Transverse colon (tissue), 4 donors: Measurements from ENCODE around the gene CBX4. TPM values are rescaled to one million over a fixed set of nuclear protein-coding genes. Genes with fewer than 3 reads are reported as not detected.

Experiments used
- DNase-seq: peaks from one replicate; pipeline ENCODE4 v3.0.0-alpha.2; 2019
- H3K27ac ChIP-seq, 4 donors: fragments of 200-600 bp; sonication (generic); 2 replicates each; pipeline ENCODE4 v1.5.1; 2016 to 2018; ENCODE audit warnings: inconsistent platforms in 4 of 4
- H3K27me3 ChIP-seq: fragments of 200-600 bp; sonication (generic); 2 replicates; pipeline ENCODE4 v1.5.1; 2017; ENCODE audit warnings: inconsistent platforms
- H3K36me3 ChIP-seq, 4 donors: fragments of 200-600 bp; sonication (generic); 2 replicates each; pipeline ENCODE4 v1.5.1; 2017 to 2019; ENCODE audit warnings: inconsistent platforms in 4 of 4
- H3K4me1 ChIP-seq, 4 donors: fragments of 200-600 bp; sonication (generic); 2 replicates each; pipeline ENCODE4 v1.5.1; 2017 to 2020; ENCODE audit warnings: inconsistent platforms in 4 of 4
- H3K4me3 ChIP-seq, 4 donors: fragments of 200-600 bp; sonication (generic); 1 replicate in 1 of 4; 2 replicates in 3 of 4; pipeline versions ENCODE4 v1.5.1 to v1.6.1; 2017 to 2019; ENCODE audit warnings: inconsistent platforms in 4 of 4
- H3K9me3 ChIP-seq, 2 donors: fragments of 200-600 bp; sonication (generic); 2 replicates each; pipeline ENCODE4 v1.5.1; 2017 to 2019; ENCODE audit warnings: inconsistent platforms in 2 of 2
- EP300 ChIP-seq: sonication (generic); formaldehyde crosslinking; IDR thresholded peaks from one replicate; pipeline ENCODE4 v1.6.1; 2017; ENCODE audit warnings: antibody characterized with exemption, low read depth
- POLR2A ChIP-seq: fragments of 450-650 bp; IDR thresholded peaks from one replicate; pipeline ENCODE4 v1.6.1; 2016; ENCODE audit warnings: antibody characterized with exemption, mild to moderate bottlenecking, moderate library complexity
- POLR2AphosphoS5 ChIP-seq, 3 donors: sonication (generic); formaldehyde crosslinking; IDR thresholded peaks; one replicate each; pipeline ENCODE4 v1.6.1; 2016; ENCODE audit warnings: antibody characterized with exemption in 3 of 3
- WGBS, 2 donors: methylation state at CpG; one replicate each; pipeline ENCODE4 v1.1.5; 2018; ENCODE audit warnings: low coverage in 1 of 2; 5-methylcytosine and 5-hydroxymethylcytosine counted together
- in situ Hi-C, 4 donors: fragments of 200-750 bp; cut with MboI; loops; one replicate each; pipeline versions ENCODE4 v1.15.0 to v1.15.1; 2017; ENCODE audit warnings: low sequenced_read_pairs in 3 of 4, low pct_ligation_motif_present in 1 of 4, low pct_unique_long_range_greater_than_20kb in 1 of 4
- intact Hi-C: fragments of 100-400 bp; cut with DNase I; formaldehyde crosslinking; loops from one replicate; pipeline ENCODE4 v1.15.1; 2023; ENCODE audit warnings: low total_unique reads
- total RNA-seq, 4 donors: library from RNA; depleted of rRNA; stranded (reverse); fragments of >200 nt; gene quantifications; one replicate each; pipeline ENCODE4 v1.1.0, GENCODE V29; 2016
- TF ChIP-seq, protein P1 (sequence below), 5 experiments: fragments of 200-600 bp in 3 of 5; fragments of 450-650 bp in 2 of 5; sonication (generic) in 3 of 5; IDR thresholded peaks; 1 replicate in 2 of 5; 2 replicates in 3 of 5; pipeline ENCODE4 v1.5.1; 2016 to 2017; ENCODE audit warnings: antibody characterized with exemption in 5 of 5, inconsistent platforms in 3 of 5, mild to moderate bottlenecking in 2 of 5, moderate library complexity in 1 of 5

Gene CBX4
- total RNA-seq, 4 donors from 2014 or later = 6.6 to 25.1 (median 8.3) TPM

GRCh38 chr17:79832218-79833109 is 6.8 kb downstream of the CBX4 start:
- in situ Hi-C loops (no loop called here), intact Hi-C loops (loop anchor here (10.0 kb wide), 1 partner anchor 162 kb away; no protein-coding TSS in a partner anchor)
- WGBS, 2 donors = 36% methylated on average over 23 of the region's 72 CpGs; no CpG with 5 or more reads in 1 of the 2 donors
- Histone ChIP-seq H3K27me3 (no peaks in the 10 kb centered on the region), H3K36me3 (peaks cover 0 to 13% (median 2%) of the 10 kb centered on the region in 4 donors), H3K4me1 (peaks cover 41 to 56% (median 48%) of the 10 kb centered on the region in 4 donors), H3K27ac (peak overlapping the region in 3 of 4 donors; percentile 2 to 39 (median 17)), H3K9me3 (no peaks in the 10 kb centered on the region), H3K4me3 (peak overlapping the region in 3 of 4 donors; percentile 13 to 33 (median 20))
- TF ChIP-seq, protein P1, sequence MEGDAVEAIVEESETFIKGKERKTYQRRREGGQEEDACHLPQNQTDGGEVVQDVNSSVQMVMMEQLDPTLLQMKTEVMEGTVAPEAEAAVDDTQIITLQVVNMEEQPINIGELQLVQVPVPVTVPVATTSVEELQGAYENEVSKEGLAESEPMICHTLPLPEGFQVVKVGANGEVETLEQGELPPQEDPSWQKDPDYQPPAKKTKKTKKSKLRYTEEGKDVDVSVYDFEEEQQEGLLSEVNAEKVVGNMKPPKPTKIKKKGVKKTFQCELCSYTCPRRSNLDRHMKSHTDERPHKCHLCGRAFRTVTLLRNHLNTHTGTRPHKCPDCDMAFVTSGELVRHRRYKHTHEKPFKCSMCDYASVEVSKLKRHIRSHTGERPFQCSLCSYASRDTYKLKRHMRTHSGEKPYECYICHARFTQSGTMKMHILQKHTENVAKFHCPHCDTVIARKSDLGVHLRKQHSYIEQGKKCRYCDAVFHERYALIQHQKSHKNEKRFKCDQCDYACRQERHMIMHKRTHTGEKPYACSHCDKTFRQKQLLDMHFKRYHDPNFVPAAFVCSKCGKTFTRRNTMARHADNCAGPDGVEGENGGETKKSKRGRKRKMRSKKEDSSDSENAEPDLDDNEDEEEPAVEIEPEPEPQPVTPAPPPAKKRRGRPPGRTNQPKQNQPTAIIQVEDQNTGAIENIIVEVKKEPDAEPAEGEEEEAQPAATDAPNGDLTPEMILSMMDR (IDR thresholded peaks at IDR 0.05) = no peak
- no peak for TF ChIP-seq EP300
- no peak for DNase-seq

GRCh38 chr17:79831265-79832217 is 7.7 kb downstream of the CBX4 start:
- Histone ChIP-seq H3K36me3 (peaks cover 0 to 13% (median 2%) of the 10 kb centered on the region in 4 donors), H3K9me3 (no peaks in the 10 kb centered on the region), H3K4me3 (peak overlapping the region in 3 of 4 donors; percentile 13 to 33 (median 20)), H3K27ac (peak overlapping the region in 2 of 4 donors; percentile 32 to 39), H3K4me1 (peaks cover 33 to 47% (median 39%) of the 10 kb centered on the region in 4 donors), H3K27me3 (peaks cover 3% of the 10 kb centered on the region)
- WGBS, 2 donors = 0 to 52% methylated on average over 1 to 30 of the region's 33 CpGs
- in situ Hi-C loops = no loop called here
- intact Hi-C loops = loop anchor here (10.0 kb wide), 1 partner anchor 163 kb away; no protein-coding TSS in a partner anchor
- no peak for DNase-seq
- TF ChIP-seq POLR2A = no peak

DNA sequence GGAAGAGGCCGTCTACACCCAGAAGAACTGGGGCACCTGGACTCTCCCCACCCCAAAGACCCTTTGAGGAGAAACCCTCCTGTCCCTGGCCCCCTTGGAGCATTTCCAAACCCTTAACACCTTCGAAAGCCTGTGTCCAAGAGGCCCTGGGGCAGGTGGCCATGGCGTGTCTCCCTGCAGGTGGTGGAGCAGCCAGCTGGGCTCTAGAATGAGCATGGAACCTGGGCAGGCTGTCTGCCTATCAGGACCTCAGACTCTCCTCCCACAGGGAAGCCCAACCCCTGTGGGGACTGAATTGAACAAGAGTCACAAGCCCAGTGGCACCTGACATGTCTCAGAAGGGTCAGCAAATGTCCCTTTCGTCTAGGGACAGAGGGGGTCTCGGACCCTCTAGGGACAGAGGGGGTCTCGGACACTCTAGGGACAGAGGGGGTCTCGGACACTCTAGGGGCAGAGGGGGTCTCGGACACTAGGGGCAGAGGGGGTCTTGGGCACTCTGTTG is 8.4 kb downstream of the CBX4 start:
- no peak for DNase-seq
- H3K27ac ChIP-seq = no peak overlapping the region
- in situ Hi-C loops = no loop called here
- H3K27me3 ChIP-seq = peaks cover 5% of the 10 kb centered on the region
- H3K9me3 ChIP-seq = no peaks in the 10 kb centered on the region
- H3K4me1 ChIP-seq = peaks cover 29 to 40% (median 34%) of the 10 kb centered on the region in 4 donors
- 88% methylated on average over 8 of the region's 8 CpGs; no CpG with 5 or more reads in 1 of the 2 donors for WGBS, 2 donors
- H3K4me3 ChIP-seq = no peak overlapping the region
- peaks cover 0 to 13% (median 2%) of the 10 kb centered on the region in 4 donors for H3K36me3 ChIP-seq
- intact Hi-C loops = loop anchor here (10.0 kb wide), 1 partner anchor 164 kb away; no protein-coding TSS in a partner anchor
- TF ChIP-seq POLR2AphosphoS5 (IDR thresholded peaks at IDR 0.05) (no peak), POLR2A (no peak), EP300 (no peak)
- TF ChIP-seq, protein P1 (IDR thresholded peaks at IDR 0.05) = no peak

DNA sequence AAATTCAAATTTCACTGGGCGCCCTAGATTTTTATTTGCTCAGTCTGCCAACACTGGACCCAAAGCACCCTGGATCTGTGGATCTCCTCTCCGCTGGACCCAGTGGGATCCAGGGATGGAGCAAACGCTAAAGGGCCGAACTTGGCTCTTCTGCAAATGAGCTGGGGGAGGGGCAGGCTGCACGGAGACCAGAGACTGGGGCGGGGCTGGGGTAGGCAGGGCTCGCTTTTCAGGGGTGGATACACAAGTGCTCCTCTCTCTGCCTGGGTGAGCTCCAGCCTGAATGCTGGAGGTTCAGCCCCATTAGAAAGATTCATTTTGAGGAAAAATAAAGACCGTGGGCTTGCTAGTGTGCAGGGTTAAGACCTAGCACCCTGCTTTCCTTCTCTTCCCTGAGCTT is 8.9 kb downstream of the CBX4 start:
- TF ChIP-seq EP300 (no peak), POLR2A (no peak), POLR2AphosphoS5 (IDR thresholded peaks at IDR 0.05) (no peak)
- TF ChIP-seq, protein P1 (IDR thresholded peaks at IDR 0.05) = no peak
- peaks cover 0 to 13% (median 2%) of the 10 kb centered on the region in 4 donors for H3K36me3 ChIP-seq
- no peak overlapping the region for H3K27ac ChIP-seq
- in situ Hi-C loops = no loop called here
- 67 to 88% methylated on average over 1 to 8 of the region's 8 CpGs for WGBS, 2 donors
- no peak overlapping the region for H3K4me3 ChIP-seq
- no peak for DNase-seq
- H3K4me1 ChIP-seq = peaks cover 29 to 35% (median 32%) of the 10 kb centered on the region in 4 donors
- peaks cover 6% of the 10 kb centered on the region for H3K27me3 ChIP-seq
- H3K9me3 ChIP-seq = no peaks in the 10 kb centered on the region
- intact Hi-C loops = loop anchor here (10.0 kb wide), 1 partner anchor 164 kb away; no protein-coding TSS in a partner anchor
